AG04450 (cell line): ENCODE data around the gene SAXO2. TPM values are rescaled to one million over a fixed set of nuclear protein-coding genes. Genes with fewer than 3 reads are reported as not detected.
A peak's percentile ranks its signal among the peaks of the same experiment; 100 is the strongest.
"Not testable (repeated sequence)": the region's sequence is repeated elsewhere in the genome, so short reads cannot be mapped to it uniquely, and the experiment has no call there.

Source experiments
- CTCF ChIA-PET: fragments of 300-600, 350-600 bp; formaldehyde crosslinking; extraction: SDS; loops from one replicate; lab custom pipeline; 2022; ENCODE audit warnings: antibody characterized with exemption, inconsistent platforms; lab: Charles Lee
- POLR2A ChIA-PET: fragments of 350-600 bp; formaldehyde crosslinking; extraction: SDS; loops from one replicate; lab custom pipeline; 2021; ENCODE audit warnings: antibody characterized with exemption, inconsistent platforms; lab: Yijun Ruan, JAX
- DNase-seq: peaks from one replicate; pipeline ENCODE4 v3.0.0-alpha.2; 2011; ENCODE audit warnings: low read depth, low spot score
- H3K27ac ChIP-seq: one replicate; pipeline ENCODE4 v1.5.1; 2012; ENCODE audit warnings: low read depth, low read length, control low read depth
- H3K27me3 ChIP-seq: one replicate; pipeline ENCODE4 v1.6.0; 2012; ENCODE audit warnings: low read length; ENCODE audit not compliant: control insufficient read depth, insufficient read depth
- H3K4me3 ChIP-seq: 2 replicates; pipeline ENCODE4 v1.5.1; 2011; ENCODE audit warnings: mild to moderate bottlenecking, low read depth, low read length, control low read depth
- H3K9me3 ChIP-seq: 2 replicates; pipeline ENCODE4 v1.5.1; 2012; ENCODE audit warnings: low read length; ENCODE audit not compliant: control insufficient read depth, insufficient read depth
- CTCF ChIP-seq: IDR thresholded peaks from 2 replicates; pipeline ENCODE4 v1.5.1; 2011; ENCODE audit warnings: low read depth, low read length, control low read depth, inconsistent platforms
- polyA plus RNA-seq: library from polyadenylated mRNA; depleted of rRNA; stranded (reverse); fragments of >200 nt; gene quantifications from 2 replicates; pipeline ENCODE4 v1.2.3, GENCODE V29; 2011

SAXO2 gene
- polyA plus RNA-seq, 1 experiment = 3.6 TPM

GRCh38 chr15:82263350-82263749, 732 bp downstream of the SAXO2 start:
- DNase-seq = no peak
- CTCF ChIA-PET = interaction anchor here (1.7 kb wide), 1 partner anchor 853 kb away, joined by 4 read pairs; no protein-coding TSS in a partner anchor
- TF ChIP-seq CTCF = no peak
- POLR2A ChIA-PET = no interaction called here
- Histone ChIP-seq H3K27me3 (no peaks in the 10 kb centered on the region), H3K9me3 (no peaks in the 10 kb centered on the region; the same call in 1 of the 2 replicates), H3K4me3 (peak overlapping the region; percentile 78), H3K27ac (no peak overlapping the region)

- H3K4me3 ChIP-seq, POLR2A ChIA-PET, DNase-seq, H3K27me3 ChIP-seq, H3K27ac ChIP-seq, H3K9me3 ChIP-seq: not testable (repeated sequence)
- CTCF ChIA-PET = interaction anchor here (2.8 kb wide), 1 partner anchor 13 kb away, joined by 8 read pairs; no protein-coding TSS in a partner anchor
Measured at GRCh38 chr15:82267137-82267536, 4.5 kb downstream of the SAXO2 start.

- H3K27me3 ChIP-seq, H3K9me3 ChIP-seq, H3K27ac ChIP-seq, H3K4me3 ChIP-seq, DNase-seq, POLR2A ChIA-PET: not testable (repeated sequence)
- CTCF ChIA-PET = interaction anchor here (0.6 to 2.8 kb wide), 2 partner anchors 12 to 363 kb away, joined by 5 to 8 read pairs; no protein-coding TSS in a partner anchor
Measured at GRCh38 chr15:82268454-82268853, 5.8 kb downstream of the SAXO2 start.

GRCh38 chr15:82272154-82272553, 9.5 kb downstream of the SAXO2 start:
- H3K4me3 ChIP-seq = no peak overlapping the region
- CTCF ChIA-PET = no interaction called here
- TF ChIP-seq CTCF = no peak
- H3K27me3 ChIP-seq = no peaks in the 10 kb centered on the region
- POLR2A ChIA-PET = no interaction called here
- no peak overlapping the region for H3K27ac ChIP-seq
- DNase-seq = no peak
- H3K9me3 ChIP-seq = no peaks in the 10 kb centered on the region

GRCh38 chr15:82275410-82275809, 12.8 kb downstream of the SAXO2 start:
- Histone ChIP-seq H3K4me3 (no peak overlapping the region), H3K27ac (no peak overlapping the region), H3K9me3 (no peaks in the 10 kb centered on the region), H3K27me3 (no peaks in the 10 kb centered on the region)
- no peak for TF ChIP-seq CTCF
- DNase-seq = no peak
- POLR2A ChIA-PET = no interaction called here
- CTCF ChIA-PET = interaction anchor here (0.6 kb wide), 2 partner anchors 13 to 1857 kb away, joined by 3 to 4 read pairs; partner anchors contain the start of gene EFL1

- TF ChIP-seq CTCF = peak; percentile 22; the same call in 1 of the 2 replicates
- CTCF ChIA-PET = interaction anchor here (1.4 kb wide), 1 partner anchor 871 kb away, joined by 8 read pairs; no protein-coding TSS in a partner anchor
- DNase-seq, POLR2A ChIA-PET, H3K27ac ChIP-seq, H3K27me3 ChIP-seq, H3K9me3 ChIP-seq, H3K4me3 ChIP-seq: not testable (repeated sequence)
Measured at GRCh38 chr15:82281276-82281675, 18.7 kb downstream of the SAXO2 start.

- H3K27ac ChIP-seq, POLR2A ChIA-PET, H3K27me3 ChIP-seq, H3K4me3 ChIP-seq, CTCF ChIA-PET, H3K9me3 ChIP-seq, DNase-seq: not testable (repeated sequence)
Measured at GRCh38 chr15:82282386-82282785, 19.8 kb downstream of the SAXO2 start.

GRCh38 chr15:82284381-82284780, 21.8 kb downstream of the SAXO2 start:
- POLR2A ChIA-PET, H3K27ac ChIP-seq, H3K9me3 ChIP-seq, H3K4me3 ChIP-seq, DNase-seq, CTCF ChIA-PET, H3K27me3 ChIP-seq: not testable (repeated sequence)
